GM21515 (cell line): ENCODE measurements around the gene LAD1.

Experiments
- ATAC-seq: cut with Tn5 transposase; IDR thresholded peaks from one replicate; pipeline ENCODE4 v1.9.1; 2021; ENCODE audit not compliant: unreplicated experiment

LAD1 gene

GRCh38 chr1:201391651-201392511 lies 7.2 kb downstream of the LAD1 start:
- no peak for ATAC-seq

GRCh38 chr1:201391225-201391624 lies 7.9 kb downstream of the LAD1 start:
- ATAC-seq, result no peak

GRCh38 chr1:201389051-201389450 lies 10.1 kb downstream of the LAD1 start:
- no peak for ATAC-seq

- ATAC-seq, result no peak
Measured at GRCh38 chr1:201386208-201386607, 12.9 kb downstream of the LAD1 start.

- ATAC-seq, result no peak
Measured at GRCh38 chr1:201385299-201385891, 13.7 kb downstream of the LAD1 start.

- no peak for ATAC-seq
Measured at GRCh38 chr1:201384406-201384782, 14.7 kb downstream of the LAD1 start.

- no peak for ATAC-seq
Measured at GRCh38 chr1:201383647-201384405, 15.3 kb downstream of the LAD1 start.

- no peak for ATAC-seq
Measured at GRCh38 chr1:201381130-201381529, 18.0 kb downstream of the LAD1 start.

GRCh38 chr1:201379733-201380242 lies 19.3 kb downstream of the LAD1 start:
- ATAC-seq, result no peak

- no peak for ATAC-seq
Measured at GRCh38 chr1:201378804-201379203, 20.3 kb downstream of the LAD1 start.

- no peak for ATAC-seq
Measured at GRCh38 chr1:201377611-201378092, 21.5 kb downstream of the LAD1 start, which contains the start of gene TNNT2. Gene TNNT2, minus strand, starts transcription at chr1:201377680. Its CDS starts 4,426 bp downstream, at chr1:201373254.

GRCh38 chr1:201376464-201377374 lies 22.4 kb downstream of the LAD1 start:
- peak; percentile 53 for ATAC-seq

- no peak for ATAC-seq
Measured at GRCh38 chr1:201376107-201376463, 23.0 kb downstream of the LAD1 start.

GRCh38 chr1:201375169-201375568 lies 24.0 kb downstream of the LAD1 start:
- ATAC-seq, result no peak

GRCh38 chr1:201374364-201374763 lies 24.8 kb downstream of the LAD1 start:
- ATAC-seq, result no peak

GRCh38 chr1:201371792-201372191 lies 27.3 kb downstream of the LAD1 start:
- no peak for ATAC-seq

GRCh38 chr1:201371276-201371675 lies 27.8 kb downstream of the LAD1 start:
- ATAC-seq, result no peak

- no peak for ATAC-seq
Measured at GRCh38 chr1:201370500-201370899, 28.6 kb downstream of the LAD1 start.

GRCh38 chr1:201369209-201369608 lies 29.9 kb downstream of the LAD1 start:
- no peak for ATAC-seq

- no peak for ATAC-seq
Measured at GRCh38 chr1:201366696-201367095, 32.4 kb downstream of the LAD1 start.
